HepG2 (cell line): ENCODE data around the gene PTEN. TPM values are rescaled to one million over a fixed set of nuclear protein-coding genes. Genes with fewer than 3 reads are reported as not detected.
A peak's percentile ranks its signal among the peaks of the same experiment; 100 is the strongest.

Experiments used
- CC2D1A ChIP-seq: sonication (generic); formaldehyde crosslinking; IDR thresholded peaks from 2 replicates; pipeline ENCODE4 v1.8.1; 2023; ENCODE audit warnings: mild to moderate bottlenecking, missing genetic modification reagents
- KLF16 ChIP-seq, 2 experiments: sonication (generic) in 1 of 2; formaldehyde crosslinking in 1 of 2; IDR thresholded peaks; 2 replicates each; pipeline versions ENCODE4 v1.6.1 to v1.8.0; 2016 to 2023; ENCODE audit warnings: missing genetic modification reagents in 2 of 2, missing compliant biosample characterization in 1 of 2
- MEIS2 ChIP-seq: sonication (generic); formaldehyde crosslinking; IDR thresholded peaks from 2 replicates; pipeline ENCODE4 v1.9.0; 2021; ENCODE audit warnings: mild to moderate bottlenecking, missing genetic modification reagents
- RAD21 ChIP-seq: fragments of 450-650 bp; formaldehyde crosslinking; IDR thresholded peaks from 2 replicates; pipeline ENCODE4 v1.5.0; 2020; ENCODE audit warnings: mild to moderate bottlenecking
- RNF219 ChIP-seq: sonication (generic); formaldehyde crosslinking; IDR thresholded peaks from 2 replicates; pipeline ENCODE4 v1.5.0; 2020; ENCODE audit warnings: mild to moderate bottlenecking, missing genetic modification reagents
- SALL1 ChIP-seq: sonication (generic); formaldehyde crosslinking; IDR thresholded peaks from 2 replicates; pipeline ENCODE4 v1.8.0; 2022; ENCODE audit warnings: mild to moderate bottlenecking, missing genetic modification reagents
- ZNF775 ChIP-seq: sonication (generic); formaldehyde crosslinking; IDR thresholded peaks from 2 replicates; pipeline ENCODE4 v1.4.0; 2020; ENCODE audit warnings: missing genetic modification reagents, mild to moderate bottlenecking, moderate library complexity, borderline replicate concordance
- polyA plus RNA-seq, 8 experiments: library from polyadenylated mRNA; depleted of rRNA in 3 of 8; stranded (reverse) in 7 of 8; unstranded in 1 of 8; fragments of >200 nt; fragmentation: Illumina TruSeq in 4 of 8; extraction: Trizol in 4 of 8; gene quantifications; 2 replicates each; pipeline versions ENCODE4 v1.2.1 to v1.2.3, GENCODE V29; 2011 to 2016; ENCODE audit warnings: low read depth in 4 of 8, missing spikeins in 1 of 8, mixed read lengths in 1 of 8; ENCODE audit not compliant: insufficient read depth in 1 of 8
- total RNA-seq, 5 experiments: library from RNA; depleted of rRNA; stranded (reverse); fragments of >200 nt; fragmentation: Illumina TruSeq; extraction: Trizol; gene quantifications; 2 replicates each; pipeline ENCODE4 v1.2.3, GENCODE V29; 2016; ENCODE audit warnings: low read depth in 1 of 5
- TF ChIP-seq, protein P1 (sequence below): sonication (generic); formaldehyde crosslinking; IDR thresholded peaks from 2 replicates; pipeline ENCODE4 v1.4.0; 2020; ENCODE audit warnings: missing genetic modification reagents
- TF ChIP-seq, protein P2 (sequence below): sonication (generic); formaldehyde crosslinking; IDR thresholded peaks from 2 replicates; pipeline ENCODE4 v1.9.0; 2021; ENCODE audit warnings: missing genetic modification reagents, mild to moderate bottlenecking, borderline replicate concordance
- TF ChIP-seq, protein P3 (sequence below): sonication (generic); formaldehyde crosslinking; IDR thresholded peaks from 2 replicates; pipeline ENCODE4 v1.4.0; 2020; ENCODE audit warnings: mild to moderate bottlenecking, missing genetic modification reagents

The PTEN gene
- total and polyA plus RNA-seq, 2 of the 13 experiments (the other 11 are each of a cell fraction or from before 2014, with no cell fraction given): 30.3 to 61.3 TPM

GRCh38 chr10:87860156-87860795 is 3.1 kb upstream of the PTEN start (continued):
- TF ChIP-seq, protein P1, sequence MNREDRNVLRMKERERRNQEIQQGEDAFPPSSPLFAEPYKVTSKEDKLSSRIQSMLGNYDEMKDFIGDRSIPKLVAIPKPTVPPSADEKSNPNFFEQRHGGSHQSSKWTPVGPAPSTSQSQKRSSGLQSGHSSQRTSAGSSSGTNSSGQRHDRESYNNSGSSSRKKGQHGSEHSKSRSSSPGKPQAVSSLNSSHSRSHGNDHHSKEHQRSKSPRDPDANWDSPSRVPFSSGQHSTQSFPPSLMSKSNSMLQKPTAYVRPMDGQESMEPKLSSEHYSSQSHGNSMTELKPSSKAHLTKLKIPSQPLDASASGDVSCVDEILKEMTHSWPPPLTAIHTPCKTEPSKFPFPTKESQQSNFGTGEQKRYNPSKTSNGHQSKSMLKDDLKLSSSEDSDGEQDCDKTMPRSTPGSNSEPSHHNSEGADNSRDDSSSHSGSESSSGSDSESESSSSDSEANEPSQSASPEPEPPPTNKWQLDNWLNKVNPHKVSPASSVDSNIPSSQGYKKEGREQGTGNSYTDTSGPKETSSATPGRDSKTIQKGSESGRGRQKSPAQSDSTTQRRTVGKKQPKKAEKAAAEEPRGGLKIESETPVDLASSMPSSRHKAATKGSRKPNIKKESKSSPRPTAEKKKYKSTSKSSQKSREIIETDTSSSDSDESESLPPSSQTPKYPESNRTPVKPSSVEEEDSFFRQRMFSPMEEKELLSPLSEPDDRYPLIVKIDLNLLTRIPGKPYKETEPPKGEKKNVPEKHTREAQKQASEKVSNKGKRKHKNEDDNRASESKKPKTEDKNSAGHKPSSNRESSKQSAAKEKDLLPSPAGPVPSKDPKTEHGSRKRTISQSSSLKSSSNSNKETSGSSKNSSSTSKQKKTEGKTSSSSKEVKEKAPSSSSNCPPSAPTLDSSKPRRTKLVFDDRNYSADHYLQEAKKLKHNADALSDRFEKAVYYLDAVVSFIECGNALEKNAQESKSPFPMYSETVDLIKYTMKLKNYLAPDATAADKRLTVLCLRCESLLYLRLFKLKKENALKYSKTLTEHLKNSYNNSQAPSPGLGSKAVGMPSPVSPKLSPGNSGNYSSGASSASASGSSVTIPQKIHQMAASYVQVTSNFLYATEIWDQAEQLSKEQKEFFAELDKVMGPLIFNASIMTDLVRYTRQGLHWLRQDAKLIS: no peak
- TF ChIP-seq RNF219 (CRISPR knock-in tag) (no peak), CC2D1A (no peak), MEIS2 (CRISPR knock-in tag) (no peak), ZNF775 (CRISPR knock-in tag) (peak; percentile 92), SALL1 (CRISPR knock-in tag) (no peak), RAD21 (peak; percentile 54; the same call in 1 of the 2 replicates), KLF16 (CRISPR knock-in tag; IDR thresholded peaks at IDR 0.05) (no peak)
- TF ChIP-seq, protein P2, sequence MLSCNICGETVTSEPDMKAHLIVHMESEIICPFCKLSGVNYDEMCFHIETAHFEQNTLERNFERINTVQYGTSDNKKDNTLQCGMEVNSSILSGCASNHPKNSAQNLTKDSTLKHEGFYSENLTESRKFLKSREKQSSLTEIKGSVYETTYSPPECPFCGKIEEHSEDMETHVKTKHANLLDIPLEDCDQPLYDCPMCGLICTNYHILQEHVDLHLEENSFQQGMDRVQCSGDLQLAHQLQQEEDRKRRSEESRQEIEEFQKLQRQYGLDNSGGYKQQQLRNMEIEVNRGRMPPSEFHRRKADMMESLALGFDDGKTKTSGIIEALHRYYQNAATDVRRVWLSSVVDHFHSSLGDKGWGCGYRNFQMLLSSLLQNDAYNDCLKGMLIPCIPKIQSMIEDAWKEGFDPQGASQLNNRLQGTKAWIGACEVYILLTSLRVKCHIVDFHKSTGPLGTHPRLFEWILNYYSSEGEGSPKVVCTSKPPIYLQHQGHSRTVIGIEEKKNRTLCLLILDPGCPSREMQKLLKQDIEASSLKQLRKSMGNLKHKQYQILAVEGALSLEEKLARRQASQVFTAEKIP (CRISPR knock-in tag): no peak
- TF ChIP-seq, protein P3, sequence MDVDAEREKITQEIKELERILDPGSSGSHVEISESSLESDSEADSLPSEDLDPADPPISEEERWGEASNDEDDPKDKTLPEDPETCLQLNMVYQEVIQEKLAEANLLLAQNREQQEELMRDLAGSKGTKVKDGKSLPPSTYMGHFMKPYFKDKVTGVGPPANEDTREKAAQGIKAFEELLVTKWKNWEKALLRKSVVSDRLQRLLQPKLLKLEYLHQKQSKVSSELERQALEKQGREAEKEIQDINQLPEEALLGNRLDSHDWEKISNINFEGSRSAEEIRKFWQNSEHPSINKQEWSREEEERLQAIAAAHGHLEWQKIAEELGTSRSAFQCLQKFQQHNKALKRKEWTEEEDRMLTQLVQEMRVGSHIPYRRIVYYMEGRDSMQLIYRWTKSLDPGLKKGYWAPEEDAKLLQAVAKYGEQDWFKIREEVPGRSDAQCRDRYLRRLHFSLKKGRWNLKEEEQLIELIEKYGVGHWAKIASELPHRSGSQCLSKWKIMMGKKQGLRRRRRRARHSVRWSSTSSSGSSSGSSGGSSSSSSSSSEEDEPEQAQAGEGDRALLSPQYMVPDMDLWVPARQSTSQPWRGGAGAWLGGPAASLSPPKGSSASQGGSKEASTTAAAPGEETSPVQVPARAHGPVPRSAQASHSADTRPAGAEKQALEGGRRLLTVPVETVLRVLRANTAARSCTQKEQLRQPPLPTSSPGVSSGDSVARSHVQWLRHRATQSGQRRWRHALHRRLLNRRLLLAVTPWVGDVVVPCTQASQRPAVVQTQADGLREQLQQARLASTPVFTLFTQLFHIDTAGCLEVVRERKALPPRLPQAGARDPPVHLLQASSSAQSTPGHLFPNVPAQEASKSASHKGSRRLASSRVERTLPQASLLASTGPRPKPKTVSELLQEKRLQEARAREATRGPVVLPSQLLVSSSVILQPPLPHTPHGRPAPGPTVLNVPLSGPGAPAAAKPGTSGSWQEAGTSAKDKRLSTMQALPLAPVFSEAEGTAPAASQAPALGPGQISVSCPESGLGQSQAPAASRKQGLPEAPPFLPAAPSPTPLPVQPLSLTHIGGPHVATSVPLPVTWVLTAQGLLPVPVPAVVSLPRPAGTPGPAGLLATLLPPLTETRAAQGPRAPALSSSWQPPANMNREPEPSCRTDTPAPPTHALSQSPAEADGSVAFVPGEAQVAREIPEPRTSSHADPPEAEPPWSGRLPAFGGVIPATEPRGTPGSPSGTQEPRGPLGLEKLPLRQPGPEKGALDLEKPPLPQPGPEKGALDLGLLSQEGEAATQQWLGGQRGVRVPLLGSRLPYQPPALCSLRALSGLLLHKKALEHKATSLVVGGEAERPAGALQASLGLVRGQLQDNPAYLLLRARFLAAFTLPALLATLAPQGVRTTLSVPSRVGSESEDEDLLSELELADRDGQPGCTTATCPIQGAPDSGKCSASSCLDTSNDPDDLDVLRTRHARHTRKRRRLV: no peak
